HG03432 (cell line): ENCODE data around the gene GNAI3.

Experiments used
- ATAC-seq: cut with Tn5 transposase; IDR thresholded peaks from one replicate; pipeline ENCODE4 v1.9.1; 2021; ENCODE audit warnings: mild to moderate bottlenecking, moderate library complexity; ENCODE audit not compliant: unreplicated experiment

The GNAI3 gene

DNA sequence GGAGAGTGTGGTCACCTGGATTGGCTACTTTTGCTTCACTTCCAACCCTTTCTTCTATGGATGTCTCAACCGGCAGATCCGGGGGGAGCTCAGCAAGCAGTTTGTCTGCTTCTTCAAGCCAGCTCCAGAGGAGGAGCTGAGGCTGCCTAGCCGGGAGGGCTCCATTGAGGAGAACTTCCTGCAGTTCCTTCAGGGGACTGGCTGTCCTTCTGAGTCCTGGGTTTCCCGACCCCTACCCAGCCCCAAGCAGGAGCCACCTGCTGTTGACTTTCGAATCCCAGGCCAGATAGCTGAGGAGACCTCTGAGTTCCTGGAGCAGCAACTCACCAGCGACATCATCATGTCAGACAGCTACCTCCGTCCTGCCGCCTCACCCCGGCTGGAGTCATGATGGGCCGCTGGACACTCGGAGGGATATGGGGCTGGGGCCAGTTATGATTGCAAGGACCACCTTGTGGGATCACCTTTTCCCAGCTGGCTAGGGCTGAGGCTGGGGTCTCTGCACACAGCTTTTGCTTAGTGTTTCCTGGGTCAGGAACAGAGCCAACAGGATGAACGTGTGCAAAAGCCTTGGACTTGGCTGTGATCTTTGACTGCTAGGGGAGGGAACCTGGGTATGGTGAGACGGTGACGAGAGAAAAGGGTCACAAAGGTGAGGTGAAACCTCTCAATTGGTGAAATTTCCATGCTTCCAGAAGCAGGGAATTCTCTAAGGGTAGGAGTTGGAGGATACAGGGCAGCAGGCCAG, 4.3 kb upstream of the GNAI3 start:
- no peak for ATAC-seq

DNA sequence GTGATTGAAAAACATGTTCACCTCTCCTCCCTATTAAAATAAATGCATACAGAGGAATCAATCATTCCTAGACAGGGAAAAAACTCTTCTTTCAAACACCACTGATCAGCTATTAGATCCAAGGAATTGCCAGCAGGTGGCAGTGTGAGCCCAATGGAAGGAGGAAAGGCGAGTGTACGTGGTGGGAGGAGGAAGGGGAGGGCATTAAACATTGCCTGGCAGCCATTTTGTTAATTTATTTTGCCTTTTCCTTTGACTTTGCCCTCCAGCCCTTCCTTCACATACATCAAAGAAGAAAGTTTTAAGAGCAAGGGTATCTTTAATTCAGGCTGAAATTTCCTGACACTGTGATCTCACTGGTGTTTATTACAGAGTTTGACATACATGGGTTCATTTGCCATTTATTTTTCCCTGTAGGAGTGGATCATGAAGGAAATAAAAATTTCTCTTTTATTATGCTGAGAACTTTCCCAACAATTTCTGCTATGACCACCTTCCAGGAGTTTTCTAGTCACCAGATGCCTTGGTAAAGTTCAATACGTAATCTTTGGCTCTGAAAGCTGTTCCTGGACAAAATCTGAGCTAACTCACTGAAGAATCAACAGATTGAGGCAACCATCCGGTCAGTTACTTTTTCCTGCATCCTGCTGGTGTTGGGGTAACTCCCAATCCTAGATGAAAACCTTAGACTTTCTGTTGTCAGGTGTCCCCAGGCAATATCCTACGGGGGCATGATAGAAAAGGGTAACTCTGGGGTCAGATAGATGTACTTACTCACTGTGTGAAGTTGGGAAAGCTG, 1.9 kb upstream of the GNAI3 start:
- ATAC-seq, result peak; percentile 54

DNA sequence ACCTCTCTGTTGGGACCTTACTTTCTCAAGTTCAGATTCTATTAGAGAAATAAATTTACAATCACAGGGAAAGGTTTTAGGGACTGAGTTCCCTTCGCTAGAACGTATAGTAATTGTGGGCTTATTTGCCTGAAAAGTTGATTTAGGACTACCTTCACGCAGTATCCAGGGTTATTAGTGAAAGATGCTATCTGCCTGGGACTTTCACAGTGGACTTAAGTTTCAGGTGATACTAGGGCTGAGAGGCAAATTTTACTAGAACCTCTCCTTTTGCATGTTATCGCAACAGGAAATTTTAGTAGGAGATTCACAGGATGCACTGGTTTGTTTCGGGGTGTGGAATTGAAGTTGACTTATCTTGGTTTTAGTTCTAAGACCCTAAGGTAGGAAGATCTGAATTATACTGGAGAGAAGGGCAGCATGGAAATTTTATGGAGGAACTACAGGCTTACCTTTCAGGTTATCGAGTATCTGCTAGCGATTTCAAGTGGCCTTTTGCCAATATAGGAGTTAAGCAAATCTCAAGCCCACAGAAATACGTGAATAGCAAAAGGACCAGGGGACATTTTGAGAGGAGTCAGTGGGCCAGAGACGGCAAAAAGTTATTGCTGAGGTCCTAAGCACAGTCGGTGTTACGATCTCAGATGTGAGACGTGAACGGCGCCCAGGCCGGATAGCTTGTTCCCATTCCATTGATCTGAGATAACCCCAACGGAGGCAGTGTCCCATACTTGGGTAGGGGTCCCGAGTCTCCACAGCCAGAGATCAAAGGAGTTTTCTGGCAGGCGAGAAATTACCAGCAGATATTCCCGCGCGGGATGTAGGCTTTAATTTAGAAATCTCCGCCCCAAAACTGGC, 723 bp upstream of the GNAI3 start:
- no peak for ATAC-seq

- ATAC-seq, result no peak
These were observed 8.1 kb downstream of the GNAI3 start for GRCh38 chr1:109556563-109556962.

DNA sequence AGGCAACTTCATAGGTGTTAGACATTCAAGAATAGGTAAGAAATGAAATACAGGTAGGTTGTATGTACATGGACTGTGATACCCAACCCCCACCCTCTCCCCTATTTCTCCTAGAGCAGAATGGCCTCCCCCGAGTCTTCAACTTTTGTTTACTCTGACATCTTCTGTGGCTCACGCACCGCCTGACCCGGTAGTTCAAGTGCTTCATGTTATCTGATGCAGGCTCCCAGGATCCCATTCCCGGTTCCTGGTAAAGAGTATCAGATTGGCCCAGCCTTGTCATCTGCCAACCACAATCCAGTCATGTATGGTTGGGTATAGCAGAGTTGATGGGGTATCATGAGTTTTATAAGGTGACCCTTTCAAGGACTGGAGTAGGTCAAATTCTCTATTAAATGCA, 9.1 kb downstream of the GNAI3 start:
- ATAC-seq, result no peak

GRCh38 chr1:109559995-109560394, 11.6 kb downstream of the GNAI3 start:
- no peak for ATAC-seq

DNA sequence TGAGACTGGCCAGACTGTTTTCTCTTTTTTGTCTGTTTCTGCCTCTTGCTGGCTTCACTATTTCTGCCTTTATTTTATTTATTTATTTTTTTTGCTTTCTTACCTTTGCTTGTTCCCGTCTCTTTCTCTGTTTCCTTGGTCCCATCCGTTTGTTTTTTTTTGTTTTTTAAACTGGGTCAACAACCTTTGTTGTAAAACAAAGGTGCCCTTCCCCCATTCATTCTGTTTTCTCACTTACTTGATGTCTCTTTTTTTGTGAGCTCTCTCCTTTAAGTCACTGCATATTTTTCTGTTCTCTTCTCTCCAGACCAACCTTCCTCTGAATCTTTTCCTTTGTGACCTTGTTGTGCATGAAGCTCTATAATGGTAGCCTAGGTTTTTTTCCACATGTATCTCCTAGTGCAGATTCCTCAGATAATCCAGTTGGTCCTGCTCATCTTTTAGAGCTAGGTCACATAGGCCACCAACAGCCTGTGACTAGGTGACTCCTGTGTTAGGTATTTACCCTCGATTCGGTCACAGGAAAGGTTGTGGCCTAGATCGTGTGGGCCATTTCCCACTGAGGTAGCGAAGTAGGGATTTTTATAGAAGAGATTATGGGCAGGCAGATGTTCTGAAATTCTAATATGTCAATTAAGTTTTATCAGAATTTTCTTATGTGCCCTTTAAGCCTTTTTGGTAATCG, 15.9 kb downstream of the GNAI3 start:
- ATAC-seq, result no peak

DNA sequence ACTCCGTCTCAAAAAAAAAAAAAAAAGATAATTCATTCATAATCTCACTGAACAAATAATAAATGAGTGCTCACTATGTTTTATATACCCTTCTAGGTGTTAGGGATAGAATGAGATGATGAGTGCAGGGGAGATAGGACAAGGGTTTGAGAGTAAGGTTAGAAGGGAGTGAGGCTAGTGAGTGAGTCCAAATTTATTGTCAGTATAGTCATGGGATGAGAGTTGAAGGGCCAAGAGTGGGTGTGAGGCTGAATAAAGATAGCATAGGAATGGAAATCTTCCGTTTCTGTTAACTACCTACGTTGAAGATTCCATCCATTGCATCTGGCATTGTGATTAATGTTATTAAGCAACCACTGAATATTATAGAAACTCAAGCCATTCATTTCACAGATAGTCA, 16.8 kb downstream of the GNAI3 start:
- ATAC-seq, result no peak

GRCh38 chr1:109566982-109567381, 18.6 kb downstream of the GNAI3 start:
- ATAC-seq, result no peak

DNA sequence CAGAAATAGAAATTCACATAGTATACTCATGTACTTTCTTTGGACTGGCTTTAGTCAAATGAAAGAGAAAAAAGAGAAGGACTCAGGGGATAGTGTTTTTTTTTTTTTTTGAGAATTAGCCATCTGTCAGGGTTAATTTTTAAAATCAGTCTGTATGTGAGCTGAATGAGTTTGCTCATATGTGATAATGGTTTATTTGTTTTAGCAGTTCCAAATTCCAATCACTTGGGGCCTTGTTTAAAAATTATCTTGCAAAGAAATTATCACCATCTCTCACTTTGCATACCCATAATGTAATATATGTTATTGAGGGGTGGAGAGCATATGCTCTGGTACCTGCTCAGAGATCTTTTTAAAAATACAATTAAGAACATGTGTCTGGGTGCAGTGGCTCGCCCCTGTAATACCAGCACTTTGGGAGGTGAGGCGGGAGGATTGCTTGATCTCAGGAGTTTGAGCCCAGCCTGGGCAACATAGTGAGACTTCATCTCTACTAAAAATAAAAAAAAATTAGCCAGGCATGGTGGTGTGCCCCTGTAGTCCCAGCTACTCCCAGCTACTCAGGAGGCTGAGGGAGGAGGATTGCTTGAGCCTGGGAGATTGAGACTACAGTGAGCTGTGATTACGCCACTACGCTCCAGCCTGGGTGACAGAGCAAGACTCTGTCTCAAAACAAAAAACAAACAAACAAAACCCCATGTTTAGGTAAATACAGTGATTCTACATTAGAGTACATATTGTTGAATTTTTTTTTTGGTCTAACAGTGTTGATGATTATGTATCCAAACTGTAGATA, 19.7 kb downstream of the GNAI3 start:
- no peak for ATAC-seq

- no peak for ATAC-seq
These were observed 20.9 kb downstream of the GNAI3 start for GRCh38 chr1:109569323-109569722.

GRCh38 chr1:109570414-109570813, 22.0 kb downstream of the GNAI3 start:
- no peak for ATAC-seq

DNA sequence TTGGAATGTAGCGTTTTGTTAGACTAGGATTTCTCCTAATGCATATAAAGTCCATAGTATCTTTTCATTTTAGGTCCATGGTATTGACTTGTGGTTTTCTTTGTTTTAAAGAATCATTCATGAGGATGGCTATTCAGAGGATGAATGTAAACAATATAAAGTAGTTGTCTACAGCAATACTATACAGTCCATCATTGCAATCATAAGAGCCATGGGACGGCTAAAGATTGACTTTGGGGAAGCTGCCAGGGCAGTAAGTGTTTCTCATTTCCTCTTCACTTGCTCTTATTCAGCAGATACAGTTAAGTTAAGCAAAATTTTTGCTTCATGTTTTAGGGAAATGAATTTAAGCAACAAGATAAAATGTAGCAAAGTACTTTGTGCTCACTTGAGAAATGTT, 25.4 kb downstream of the GNAI3 start:
- no peak for ATAC-seq

DNA sequence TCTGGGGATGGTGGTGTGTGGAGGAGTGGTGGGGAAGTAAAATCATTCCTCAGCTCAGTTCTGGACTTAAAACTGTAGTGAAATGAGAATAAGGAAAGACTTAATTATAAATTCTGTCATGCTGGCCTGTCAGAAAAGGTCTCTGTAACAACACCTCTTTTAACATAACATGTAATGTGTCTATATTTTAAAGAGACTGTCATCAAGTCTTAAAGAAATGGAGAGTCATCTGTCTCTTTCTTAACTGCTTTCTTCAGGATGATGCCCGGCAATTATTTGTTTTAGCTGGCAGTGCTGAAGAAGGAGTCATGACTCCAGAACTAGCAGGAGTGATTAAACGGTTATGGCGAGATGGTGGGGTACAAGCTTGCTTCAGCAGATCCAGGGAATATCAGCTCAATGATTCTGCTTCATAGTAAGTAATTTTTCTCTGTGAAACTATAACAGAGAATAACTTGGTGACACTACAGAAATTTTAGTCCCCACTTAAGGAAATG, 30.6 kb downstream of the GNAI3 start:
- ATAC-seq, result no peak

DNA sequence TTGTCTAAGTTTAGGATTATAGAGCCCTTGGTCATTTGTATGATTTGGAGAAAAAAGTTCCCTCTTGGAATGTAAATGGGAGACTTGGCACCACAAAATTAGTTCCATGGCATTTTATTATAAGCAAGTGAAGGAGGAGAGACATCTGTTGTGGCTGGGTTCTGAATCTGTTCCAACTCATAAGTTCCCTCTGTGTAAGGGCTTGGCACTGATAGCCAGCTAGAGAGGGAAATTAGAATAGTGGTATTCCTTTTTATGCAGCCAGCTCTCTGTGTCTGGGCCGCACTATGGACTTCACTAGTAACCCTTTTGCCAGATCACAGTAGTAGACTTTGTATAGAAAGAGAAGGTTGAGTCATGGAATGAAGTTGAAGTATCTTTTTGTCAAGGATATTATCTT, 31.1 kb downstream of the GNAI3 start:
- no peak for ATAC-seq

DNA sequence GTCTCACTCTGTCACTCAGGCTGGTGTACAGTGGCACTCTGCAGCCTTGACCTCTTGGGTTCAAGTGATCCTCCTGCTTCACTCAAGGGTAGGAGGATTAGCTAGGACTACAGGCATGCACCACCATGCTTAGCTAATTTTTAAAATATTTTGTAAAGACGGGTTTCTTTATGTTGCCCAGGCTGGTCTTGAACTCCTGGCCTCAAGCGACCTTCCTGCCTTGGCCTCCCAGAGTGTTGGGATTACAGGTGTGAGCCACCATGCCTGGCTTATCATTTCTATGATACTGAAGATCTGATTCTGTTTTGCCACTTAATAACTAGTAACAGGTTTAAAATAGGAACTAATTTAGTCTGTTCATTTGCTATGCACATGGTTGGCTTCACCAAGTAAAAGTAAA, 33.6 kb downstream of the GNAI3 start:
- no peak for ATAC-seq

GRCh38 chr1:109584766-109585165, 36.4 kb downstream of the GNAI3 start:
- ATAC-seq, result no peak

- no peak for ATAC-seq
These were observed 37.6 kb downstream of the GNAI3 start for GRCh38 chr1:109586055-109586454.

DNA sequence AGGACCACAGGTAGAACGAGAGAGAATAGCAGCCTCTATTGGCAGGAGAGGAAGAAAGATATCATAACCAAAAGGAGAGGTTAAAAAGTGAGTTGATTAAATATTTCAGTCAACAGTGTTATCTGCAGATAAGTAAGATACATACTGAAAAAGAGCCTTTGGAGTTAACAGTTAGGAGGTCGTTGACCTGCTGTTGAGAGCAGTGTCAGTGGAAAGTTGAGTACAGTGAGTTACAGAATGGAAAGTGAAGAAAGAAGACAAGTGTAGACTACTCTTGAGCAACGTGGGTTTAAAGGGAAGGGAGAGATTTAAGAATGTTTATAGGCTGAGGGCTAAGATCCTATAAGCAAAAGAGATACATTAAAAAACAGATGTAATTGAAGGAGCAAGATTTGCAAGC, 40.8 kb downstream of the GNAI3 start:
- ATAC-seq, result no peak

- no peak for ATAC-seq
These were observed 41.3 kb downstream of the GNAI3 start for GRCh38 chr1:109589679-109590078.
